COR-L47 (cell line): ENCODE data around the gene SFI1.
"Not testable (repeated sequence)": the region's sequence is repeated elsewhere in the genome, so short reads cannot be mapped to it uniquely, and the experiment has no call there.

Source experiments
- DNase-seq: peaks from one replicate; lab custom pipeline; 2025; lab: John Stamatoyannopoulos, UW

Gene SFI1

GRCh38 chr22:31635638-31636306 is 139.4 kb downstream of the SFI1 start:
- DNase-seq, result no peak

- no peak for DNase-seq
Observed at GRCh38 chr22:31637447-31637890, 141.1 kb downstream of the SFI1 start.

- DNase-seq, result no peak
Observed at GRCh38 chr22:31637891-31638618, 141.7 kb downstream of the SFI1 start.

- no peak for DNase-seq
Observed at GRCh38 chr22:31639436-31640039, 143.2 kb downstream of the SFI1 start.

GRCh38 chr22:31646186-31647019 is 150.1 kb downstream of the SFI1 start:
- no peak for DNase-seq

GRCh38 chr22:31647066-31647465 is 150.7 kb downstream of the SFI1 start:
- no peak for DNase-seq

- no peak for DNase-seq
Observed at GRCh38 chr22:31647523-31648320, 151.4 kb downstream of the SFI1 start.

- no peak for DNase-seq
Observed at GRCh38 chr22:31650391-31650790, 154.1 kb downstream of the SFI1 start.

GRCh38 chr22:31651664-31652063 is 155.3 kb downstream of the SFI1 start:
- no peak for DNase-seq

- no peak for DNase-seq
Observed at GRCh38 chr22:31652088-31652487, 155.8 kb downstream of the SFI1 start.

- peak; percentile 16 for DNase-seq
Observed at GRCh38 chr22:31652911-31653684, 156.8 kb downstream of the SFI1 start.

- DNase-seq, result no peak
Observed at GRCh38 chr22:31653944-31654343, 157.6 kb downstream of the SFI1 start.

- DNase-seq, result no peak
Observed at GRCh38 chr22:31654408-31654807, 158.1 kb downstream of the SFI1 start.

- DNase-seq, result no peak
Observed at GRCh38 chr22:31659246-31659645, 162.9 kb downstream of the SFI1 start.

GRCh38 chr22:31660860-31661341 is 164.6 kb downstream of the SFI1 start:
- not testable (repeated sequence) for DNase-seq

GRCh38 chr22:31661851-31662667 is 165.7 kb downstream of the SFI1 start, which contains the start of gene PISD:
PISD (minus strand) TSS chr22:31662215; CDS start chr22:31662208, 7 bp downstream.
- peak; percentile 93 for DNase-seq

- no peak for DNase-seq
Observed at GRCh38 chr22:31662668-31663037, 166.3 kb downstream of the SFI1 start.
